Keratinocyte (primary cell): ENCODE results near the gene ABHD2. TPM values are rescaled to one million over a fixed set of nuclear protein-coding genes. Genes with fewer than 3 reads are reported as not detected.
A peak's percentile ranks its signal among the peaks of the same experiment; 100 is the strongest.

Experiments used
- DNase-seq: peaks from one replicate; pipeline ENCODE4 v3.0.0-alpha.2; 2011; ENCODE audit warnings: low read depth, missing footprints, low spot score
- FAIRE-seq: peaks from 2 replicates; lab custom pipeline; 2011; peaks lifted over from hg19 to GRCh38; lab: Jason Lieb, UNC
- H2AFZ ChIP-seq: 2 replicates; pipeline ENCODE4 v1.6.0; 2012; ENCODE audit warnings: low read length, control low read depth, inconsistent platforms; ENCODE audit not compliant: control insufficient read depth
- H3K27ac ChIP-seq: 2 replicates; pipeline ENCODE4 v1.5.1; 2011; ENCODE audit warnings: low read length; ENCODE audit not compliant: control insufficient read depth, insufficient read depth
- H3K27me3 ChIP-seq: 3 replicates; pipeline ENCODE4 v1.6.0; 2011; ENCODE audit warnings: low read length; ENCODE audit not compliant: control insufficient read depth, insufficient read depth; ENCODE audit errors: extremely low read depth
- H3K36me3 ChIP-seq, 2 experiments: 2 replicates in 1 of 2; 3 replicates in 1 of 2; pipeline ENCODE4 v1.5.1; 2011; ENCODE audit warnings: low read length in 2 of 2, mild to moderate bottlenecking in 1 of 2; ENCODE audit not compliant: control insufficient read depth in 2 of 2, insufficient read depth in 2 of 2; ENCODE audit errors: extremely low read depth in 1 of 2
- H3K4me1 ChIP-seq: 3 replicates; pipeline ENCODE4 v1.5.1; 2011; ENCODE audit warnings: low read length; ENCODE audit not compliant: control insufficient read depth, insufficient read depth; ENCODE audit errors: extremely low read depth
- H3K4me2 ChIP-seq: 3 replicates; pipeline ENCODE4 v1.6.0; 2011; ENCODE audit warnings: low read depth, low read length; ENCODE audit not compliant: control insufficient read depth, insufficient read depth; ENCODE audit errors: extremely low read depth
- H3K4me3 ChIP-seq, 3 experiments: fragments of 200-600 bp in 1 of 3; sonication (generic) in 1 of 3; 2 replicates in 2 of 3; 3 replicates in 1 of 3; pipeline ENCODE4 v1.5.1; 2011 to 2016; ENCODE audit warnings: low read length in 3 of 3, mild to moderate bottlenecking in 3 of 3, control low read depth in 2 of 3, inconsistent platforms in 1 of 3, low read depth in 1 of 3, mixed read lengths in 1 of 3, mixed run types in 1 of 3, moderate library complexity in 1 of 3; ENCODE audit not compliant: control insufficient read depth in 2 of 3, insufficient read depth in 2 of 3; ENCODE audit errors: extremely low read depth in 1 of 3
- H3K79me2 ChIP-seq: 2 replicates; pipeline ENCODE4 v1.6.0; 2012; ENCODE audit warnings: low read length; ENCODE audit not compliant: control insufficient read depth, insufficient read depth
- H3K9ac ChIP-seq: 3 replicates; pipeline ENCODE4 v1.6.0; 2011; ENCODE audit warnings: low read length; ENCODE audit not compliant: control insufficient read depth, insufficient read depth; ENCODE audit errors: extremely low read depth
- H3K9me1 ChIP-seq: 3 replicates; pipeline ENCODE4 v1.6.0; 2011; ENCODE audit warnings: low read length; ENCODE audit not compliant: control insufficient read depth, insufficient read depth; ENCODE audit errors: extremely low read depth
- H3K9me3 ChIP-seq: 2 replicates; pipeline ENCODE4 v1.5.1; 2012; ENCODE audit warnings: low read depth, low read length; ENCODE audit not compliant: control insufficient read depth
- H4K20me1 ChIP-seq: 3 replicates; pipeline ENCODE4 v1.6.0; 2011; ENCODE audit warnings: low read length; ENCODE audit not compliant: control insufficient read depth, insufficient read depth; ENCODE audit errors: extremely low read depth
- CTCF ChIP-seq, 3 experiments: IDR thresholded peaks in 1 of 3; conservative IDR thresholded peaks in 1 of 3; optimal IDR thresholded peaks in 1 of 3; 2 replicates in 2 of 3; 3 replicates in 1 of 3; pipeline versions ENCODE3 to v1.5.1; 2011; ENCODE audit warnings: low read length in 3 of 3, mild to moderate bottlenecking in 3 of 3, moderate library complexity in 2 of 3, control low read depth in 1 of 3, inconsistent platforms in 1 of 3; ENCODE audit not compliant: insufficient read depth in 2 of 3; ENCODE audit errors: extremely low read depth in 1 of 3
- EZH2 ChIP-seq: IDR thresholded peaks from one replicate; pipeline ENCODE4 v1.6.1; 2012; ENCODE audit warnings: inconsistent platforms, mild to moderate bottlenecking, low read length, moderate library complexity
- dilution Hi-C: fragments of 300-500 bp; cut with MboI; formaldehyde crosslinking; loops from one replicate; pipeline ENCODE4 v1.7.0; 2020; ENCODE audit warnings: low sequenced_read_pairs; ENCODE audit not compliant: extremely low pct_ligation_motif_present
- polyA plus RNA-seq, 5 experiments: library from polyadenylated mRNA; depleted of rRNA in 3 of 5; stranded (reverse) in 3 of 5; stranded (forward) in 1 of 5; unstranded in 1 of 5; fragments of >200 nt; gene quantifications; 1 replicate in 1 of 5; 2 replicates in 3 of 5; 3 replicates in 1 of 5; pipeline versions ENCODE4 v1.2.1 to v1.2.3, GENCODE V29; 2011 to 2012; ENCODE audit warnings: missing spikeins in 2 of 5, low read depth in 1 of 5, low replicate concordance in 1 of 5

ABHD2 gene
- polyA plus RNA-seq, 1 donor (not counting 4 experiments of a cell fraction or from before 2014, with no cell fraction given) = 22.8 TPM

- Histone ChIP-seq H2AFZ (no peak overlapping the region), H3K27me3 (no peaks in the 10 kb centered on the region), H3K9me3 (no peaks in the 10 kb centered on the region), H4K20me1 (no peaks in the 10 kb centered on the region), H3K27ac (peak overlapping the region; percentile 27), H3K9me1 (no peaks in the 10 kb centered on the region), H3K79me2 (peaks cover 9% of the 10 kb centered on the region), H3K4me3 (no peak overlapping the region), H3K36me3 (peaks cover 0 to 1% of the 10 kb centered on the region in 2 experiments), H3K9ac (no peak overlapping the region), H3K4me1 (peaks cover 50% of the 10 kb centered on the region), H3K4me2 (no peak overlapping the region)
- DNase-seq (no peak), FAIRE-seq (no peak)
- dilution Hi-C loops = no loop called here
- no peak for TF ChIP-seq CTCF (optimal IDR thresholded peaks at IDR 0.05 in 1 of 3, IDR thresholded peaks at IDR 0.05 in 1 of 3, conservative IDR thresholded peaks at IDR 0.05 in 1 of 3; ENCODE audit: extremely low read depth in 1 of 3, insufficient read depth in 2 of 3, low read length in 3 of 3)
- no peak for TF ChIP-seq EZH2
These were observed 15.9 kb downstream of the ABHD2 start for GRCh38 chr15:89104172-89104564.

- H4K20me1 ChIP-seq = no peaks in the 10 kb centered on the region
- H3K27ac ChIP-seq = peak overlapping the region; percentile 27
- H3K27me3 ChIP-seq = no peaks in the 10 kb centered on the region
- H3K4me1 ChIP-seq = peaks cover 44% of the 10 kb centered on the region
- no peak for DNase-seq
- no peaks in the 10 kb centered on the region for H3K9me1 ChIP-seq
- H3K4me2 ChIP-seq = peak overlapping the region; percentile 29
- peak; percentile 81 for FAIRE-seq
- no peaks in the 10 kb centered on the region for H3K9me3 ChIP-seq
- dilution Hi-C loops = no loop called here
- no peak overlapping the region for H2AFZ ChIP-seq
- H3K9ac ChIP-seq = no peak overlapping the region
- no peak overlapping the region for H3K4me3 ChIP-seq
- peaks cover 9% of the 10 kb centered on the region for H3K79me2 ChIP-seq
- peaks cover 0 to 3% of the 10 kb centered on the region in 2 experiments for H3K36me3 ChIP-seq
- TF ChIP-seq CTCF (optimal IDR thresholded peaks at IDR 0.05 in 1 of 3, IDR thresholded peaks at IDR 0.05 in 1 of 3, conservative IDR thresholded peaks at IDR 0.05 in 1 of 3; ENCODE audit: extremely low read depth in 1 of 3, insufficient read depth in 2 of 3, low read length in 3 of 3) = no peak
- no peak for TF ChIP-seq EZH2
These were observed 16.9 kb downstream of the ABHD2 start for GRCh38 chr15:89105147-89105546.
